VCaP (cell line): ENCODE measurements around the gene UBE2G1.

Source experiments
- H3K27ac ChIP-seq: fragments of 450-650 bp; 2 replicates; pipeline ENCODE4 v1.5.1; 2017
- TF ChIP-seq, protein P1 (sequence below): fragments of 450-650 bp; conservative IDR thresholded peaks from 2 replicates; pipeline ENCODE4 v1.5.1; 2017; ENCODE audit warnings: mild to moderate bottlenecking, moderate library complexity

Gene UBE2G1

DNA sequence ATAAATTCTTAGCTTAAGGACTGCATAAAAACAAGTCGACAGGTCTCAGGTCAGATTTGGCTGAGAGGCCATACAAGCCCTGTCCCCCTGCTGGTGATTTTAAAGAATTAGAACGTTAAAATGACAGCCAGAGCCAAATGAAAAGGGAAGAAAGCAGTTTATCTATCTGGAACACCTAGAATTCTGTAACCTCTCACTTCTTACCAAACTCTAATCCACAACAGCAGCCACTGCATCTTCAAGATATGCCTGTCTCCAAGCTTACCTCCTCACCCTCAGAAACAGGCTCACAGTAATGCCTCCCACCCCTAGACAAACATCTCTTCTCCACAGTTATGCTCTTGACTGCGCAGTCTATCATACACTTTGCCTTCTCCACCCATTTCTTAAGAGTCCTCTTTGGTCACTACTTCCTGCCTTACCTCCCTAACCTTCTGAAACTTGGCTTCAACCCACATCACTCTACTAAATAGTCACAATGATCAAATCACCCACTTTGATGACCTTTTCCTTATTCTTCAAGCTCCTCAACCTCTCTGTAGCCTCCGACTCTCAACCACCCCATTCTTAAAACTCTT is 116.9 kb downstream of the UBE2G1 start:
- TF ChIP-seq, protein P1, sequence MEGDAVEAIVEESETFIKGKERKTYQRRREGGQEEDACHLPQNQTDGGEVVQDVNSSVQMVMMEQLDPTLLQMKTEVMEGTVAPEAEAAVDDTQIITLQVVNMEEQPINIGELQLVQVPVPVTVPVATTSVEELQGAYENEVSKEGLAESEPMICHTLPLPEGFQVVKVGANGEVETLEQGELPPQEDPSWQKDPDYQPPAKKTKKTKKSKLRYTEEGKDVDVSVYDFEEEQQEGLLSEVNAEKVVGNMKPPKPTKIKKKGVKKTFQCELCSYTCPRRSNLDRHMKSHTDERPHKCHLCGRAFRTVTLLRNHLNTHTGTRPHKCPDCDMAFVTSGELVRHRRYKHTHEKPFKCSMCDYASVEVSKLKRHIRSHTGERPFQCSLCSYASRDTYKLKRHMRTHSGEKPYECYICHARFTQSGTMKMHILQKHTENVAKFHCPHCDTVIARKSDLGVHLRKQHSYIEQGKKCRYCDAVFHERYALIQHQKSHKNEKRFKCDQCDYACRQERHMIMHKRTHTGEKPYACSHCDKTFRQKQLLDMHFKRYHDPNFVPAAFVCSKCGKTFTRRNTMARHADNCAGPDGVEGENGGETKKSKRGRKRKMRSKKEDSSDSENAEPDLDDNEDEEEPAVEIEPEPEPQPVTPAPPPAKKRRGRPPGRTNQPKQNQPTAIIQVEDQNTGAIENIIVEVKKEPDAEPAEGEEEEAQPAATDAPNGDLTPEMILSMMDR: peak; percentile 85
- no peak overlapping the region for H3K27ac ChIP-seq

- no peak overlapping the region for H3K27ac ChIP-seq
- TF ChIP-seq, protein P1: no peak
Measured at GRCh38 chr17:4248504-4249277, 117.8 kb downstream of the UBE2G1 start.

DNA sequence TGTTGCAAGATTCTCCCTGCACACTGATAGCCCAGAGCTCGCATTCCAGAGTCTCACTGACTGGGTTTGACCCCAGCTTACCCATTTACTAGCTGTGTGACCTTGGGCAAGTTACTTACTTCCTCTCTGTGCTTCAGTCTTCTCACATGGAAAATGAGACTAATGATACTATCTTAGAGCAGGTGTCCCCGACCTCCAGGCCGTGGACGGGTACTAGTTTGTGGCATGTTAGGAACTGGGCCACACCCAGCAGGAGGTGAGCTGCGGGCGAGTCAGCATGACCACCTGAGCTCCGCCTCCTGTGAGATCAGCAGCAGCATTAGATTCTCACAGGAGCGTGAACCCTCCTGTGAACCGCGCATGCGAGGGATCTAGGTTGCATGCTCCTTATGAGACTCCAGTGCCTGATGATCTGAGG is 118.5 kb downstream of the UBE2G1 start:
- H3K27ac ChIP-seq: no peak overlapping the region
- TF ChIP-seq, protein P1: no peak

GRCh38 chr17:4247361-4247970 is 119.0 kb downstream of the UBE2G1 start:
- TF ChIP-seq, protein P1: no peak
- H3K27ac ChIP-seq: no peak overlapping the region

DNA sequence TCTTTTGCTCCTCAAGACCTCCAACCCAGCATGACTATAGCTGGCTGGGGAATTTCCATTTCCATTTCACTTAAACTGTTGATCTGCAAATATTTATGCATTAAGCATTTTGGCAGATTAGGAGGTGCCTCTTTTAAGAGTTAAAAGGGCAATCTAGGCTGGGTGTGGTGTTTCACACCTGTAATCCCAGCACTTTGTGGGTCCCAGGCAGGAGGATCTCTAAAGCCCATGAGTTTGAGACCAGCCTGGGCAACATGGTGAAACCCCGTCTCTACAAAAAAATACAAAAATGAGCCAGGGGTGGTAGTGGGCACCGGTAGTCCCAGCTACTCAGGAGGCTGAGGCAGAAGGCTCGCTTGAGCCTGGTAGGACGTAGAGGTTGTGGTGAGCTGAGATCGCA is 119.8 kb downstream of the UBE2G1 start:
- TF ChIP-seq, protein P1: no peak
- H3K27ac ChIP-seq: no peak overlapping the region

DNA sequence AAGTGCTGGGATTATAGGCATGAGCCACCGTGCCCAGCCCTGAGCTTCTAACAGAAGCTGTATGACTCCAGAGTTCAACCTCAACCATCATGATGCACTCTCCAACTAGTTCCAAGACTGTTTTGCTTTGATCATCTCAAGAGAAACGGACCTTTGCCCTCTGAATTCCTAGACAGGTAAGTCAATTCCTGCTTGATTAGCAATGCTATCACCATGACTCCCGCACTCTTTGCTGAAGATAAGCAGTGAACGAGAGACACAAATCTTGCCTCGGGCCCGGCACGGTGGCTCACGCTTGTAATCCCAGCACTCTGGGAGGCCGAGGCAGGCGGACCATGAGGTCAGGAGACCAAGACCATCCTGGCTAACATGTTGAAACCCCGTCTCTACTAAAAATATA is 124.9 kb downstream of the UBE2G1 start:
- TF ChIP-seq, protein P1: no peak
- no peak overlapping the region for H3K27ac ChIP-seq

- H3K27ac ChIP-seq: no peak overlapping the region
- TF ChIP-seq, protein P1: no peak
Measured at GRCh38 chr17:4236456-4236855, 130.0 kb downstream of the UBE2G1 start.
